CD4-positive, alpha-beta T cell (primary cell): ENCODE data around the gene RASAL3. TPM values are rescaled to one million over a fixed set of nuclear protein-coding genes. Genes with fewer than 3 reads are reported as not detected.

Experiments used
- ATAC-seq: fragments of 200-7000 bp; cut with Tn5 transposase; one replicate; pipeline ENCODE4 v1.10.0; 2022; ENCODE audit warnings: mild to moderate bottlenecking; ENCODE audit not compliant: poor library complexity
- CTCF ChIA-PET: fragments of 350-600 bp; sonication (Branson Sonifier 250); formaldehyde crosslinking; loops from one replicate; lab custom pipeline; 2021; ENCODE audit warnings: antibody characterized with exemption, inconsistent platforms; lab: Charles Lee
- POLR2A ChIA-PET: fragments of 350-600 bp; sonication (Branson Sonifier 250); formaldehyde crosslinking; loops from one replicate; lab custom pipeline; 2021; ENCODE audit warnings: antibody characterized with exemption, inconsistent platforms; lab: Charles Lee
- DNase-seq, 14 experiments: peaks; one replicate each; pipeline ENCODE4 v3.0.0-alpha.2; 2013 to 2020; ENCODE audit warnings: mixed read lengths in 2 of 14
- H3K27ac ChIP-seq, 2 donors: one replicate each; pipeline versions ENCODE4 v1.5.1 to v1.7.0; 2013; ENCODE audit warnings: low read length in 2 of 2, low read depth in 1 of 2, mild to moderate bottlenecking in 1 of 2
- H3K27me3 ChIP-seq, 2 experiments: 1 replicate in 1 of 2; 2 replicates in 1 of 2; pipeline versions ENCODE4 v1.6.1 to v1.7.0; 2013; ENCODE audit warnings: low read length in 2 of 2, control low read depth in 1 of 2, mild to moderate bottlenecking in 1 of 2, moderate library complexity in 1 of 2; ENCODE audit not compliant: insufficient read depth in 2 of 2, control insufficient read depth in 1 of 2
- H3K36me3 ChIP-seq: one replicate; pipeline ENCODE4 v1.6.1; 2013; ENCODE audit warnings: low read length, control low read depth; ENCODE audit not compliant: insufficient read depth
- H3K4me1 ChIP-seq: one replicate; pipeline ENCODE4 v1.6.1; 2013; ENCODE audit warnings: low read length, control low read depth; ENCODE audit not compliant: insufficient read depth
- H3K4me3 ChIP-seq: one replicate; pipeline ENCODE4 v1.5.1; 2013; ENCODE audit warnings: mild to moderate bottlenecking, low read length, moderate library complexity
- H3K9me3 ChIP-seq, 2 experiments: 1 replicate in 1 of 2; 2 replicates in 1 of 2; pipeline versions ENCODE4 v1.6.1 to v1.7.0; 2013; ENCODE audit warnings: low read length in 2 of 2, mild to moderate bottlenecking in 2 of 2, control low read depth in 1 of 2, moderate library complexity in 1 of 2; ENCODE audit not compliant: control insufficient read depth in 1 of 2, insufficient read depth in 1 of 2
- H3K27ac Mint-ChIP-seq: one replicate; pipeline ENCODE4 v1.8.0; 2020; ENCODE audit warnings: mixed read lengths
- H3K27me3 Mint-ChIP-seq: one replicate; pipeline ENCODE4 v1.8.0; 2021; ENCODE audit warnings: mixed read lengths
- H3K36me3 Mint-ChIP-seq: one replicate; pipeline ENCODE4 v1.8.0; 2021; ENCODE audit warnings: low read depth, mixed read lengths
- H3K4me1 Mint-ChIP-seq: one replicate; pipeline ENCODE4 v1.8.0; 2021; ENCODE audit warnings: low read depth, mixed read lengths
- H3K4me3 Mint-ChIP-seq: one replicate; pipeline ENCODE4 v1.8.0; 2020; ENCODE audit warnings: mild to moderate bottlenecking, mixed read lengths
- H3K9me3 Mint-ChIP-seq: one replicate; pipeline ENCODE4 v1.8.0; 2020; ENCODE audit warnings: mixed read lengths
- CTCF ChIP-seq: fragments of 200-600 bp; IDR thresholded peaks from one replicate; pipeline ENCODE4 v1.8.0; 2022; ENCODE audit warnings: antibody characterized with exemption, mild to moderate bottlenecking
- intact Hi-C, 2 experiments: fragments of 100-400 bp; cut with DNase I in 1 of 2; cut with micrococcal nuclease in 1 of 2; formaldehyde crosslinking; loops; one replicate each; pipeline versions ENCODE4 v1.15.1 to v1.9.0; 2023 to 2025; cut with DNase I, micrococcal nuclease
- total RNA-seq, 174 experiments: library from RNA in 2 of 174; stranded (reverse) in 2 of 174; gene quantifications; one replicate each; pipeline ENCODE4 v1.2.3 and lab custom pipeline; 2021 to 2026

Gene RASAL3
- total RNA-seq, 2 experiments from 2014 or later: 91.8 to 92.8 TPM

GRCh38 chr19:15508035-15508710 lies 43.8 kb upstream of the RASAL3 start, which contains the start of gene CYP4F22:
CYP4F22 (plus strand) TSS chr19:15508525; CDS start chr19:15525337, 16,812 bp downstream.
- Histone ChIP-seq H3K27me3 (peaks cover 7 to 8% of the 10 kb centered on the region in 2 experiments), H3K4me3 (peak within 1 kb of the TSS; percentile 39), H3K9me3 (no peaks in the 10 kb centered on the region), H3K4me1 (peaks cover 23% of the 10 kb centered on the region), H3K36me3 (no peaks in the 10 kb centered on the region), H3K27ac (no peak within 1 kb of the TSS)
- CTCF ChIA-PET: no interaction called here
- Mint-ChIP-seq H3K4me1 (peaks cover 22% of the 10 kb centered on the region), H3K4me3 (peak within 1 kb of the TSS; percentile 76), H3K9me3 (no peaks in the 10 kb centered on the region), H3K36me3 (no peaks in the 10 kb centered on the region), H3K27me3 (peaks cover 18% of the 10 kb centered on the region), H3K27ac (no peak within 1 kb of the TSS)
- POLR2A ChIA-PET: no interaction called here
- peak; percentile 26 for ATAC-seq
- intact Hi-C loops: loop anchor here in 1 of 2 experiments (5.0 kb wide), 1 partner anchor 39 kb away; no protein-coding TSS in a partner anchor
- DNase-seq: peak in 4 of 14 experiments; percentile 23 to 37 (median 28)
- no peak for TF ChIP-seq CTCF

DNA sequence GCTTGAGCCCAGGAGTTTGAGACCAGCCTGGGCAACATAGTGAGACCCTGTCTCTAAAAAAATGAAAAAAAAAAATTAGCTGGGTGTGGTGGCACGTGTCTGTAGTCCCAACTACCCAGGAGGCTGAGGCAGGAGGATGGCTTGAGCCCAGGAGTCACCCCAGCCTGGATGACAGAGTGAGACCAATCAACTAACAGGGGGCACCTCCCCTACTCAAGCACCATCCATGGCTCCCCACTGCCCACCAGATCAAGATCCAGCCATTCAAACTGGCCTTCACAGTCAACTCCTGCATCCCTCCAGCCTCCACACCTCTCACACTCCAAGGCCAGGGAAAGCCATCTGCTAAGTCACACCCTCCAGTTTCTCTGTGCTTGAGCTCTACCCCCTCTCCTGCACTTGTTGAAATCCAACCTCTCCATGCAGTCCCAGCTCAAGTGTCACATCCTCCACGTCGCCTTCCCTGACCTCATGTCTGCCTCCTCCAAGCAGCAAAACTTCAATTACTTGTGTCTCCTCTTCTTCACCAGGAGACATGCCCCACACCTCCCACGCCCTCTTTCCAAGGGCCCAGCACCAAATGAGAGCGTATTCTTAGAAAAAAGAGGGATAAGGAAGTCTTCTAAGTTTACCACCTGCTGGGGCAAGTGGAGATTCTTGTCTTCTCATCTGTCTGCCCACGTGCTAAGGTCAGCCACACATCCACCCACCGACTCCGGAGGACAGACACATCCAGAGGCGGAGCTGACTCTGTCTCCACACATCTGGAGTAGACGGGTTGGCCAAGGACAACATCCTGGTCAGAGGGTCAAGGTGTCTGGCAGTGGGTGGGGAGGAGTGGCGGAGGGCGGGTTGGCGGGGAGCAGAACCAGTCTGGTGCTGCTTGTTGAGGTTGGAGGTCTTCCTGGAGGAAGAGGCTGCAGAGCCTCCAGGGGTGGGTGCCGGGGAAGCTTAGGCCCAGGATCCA lies 43.0 kb upstream of the RASAL3 start:
- Histone ChIP-seq H3K27ac (no peak overlapping the region), H3K4me1 (peaks cover 23% of the 10 kb centered on the region), H3K27me3 (peaks cover 7 to 8% of the 10 kb centered on the region in 2 experiments), H3K9me3 (no peaks in the 10 kb centered on the region), H3K36me3 (no peaks in the 10 kb centered on the region), H3K4me3 (no peak overlapping the region)
- DNase-seq (no peak), ATAC-seq (no peak)
- Mint-ChIP-seq H3K27me3 (peaks cover 18% of the 10 kb centered on the region), H3K36me3 (no peaks in the 10 kb centered on the region), H3K27ac (no peak overlapping the region), H3K9me3 (no peaks in the 10 kb centered on the region), H3K4me1 (peaks cover 22% of the 10 kb centered on the region), H3K4me3 (no peak overlapping the region)
- CTCF ChIA-PET: no interaction called here
- POLR2A ChIA-PET: no interaction called here
- no peak for TF ChIP-seq CTCF
- intact Hi-C loops: loop anchor here in 1 of 2 experiments (5.0 kb wide), 1 partner anchor 40 kb away; no protein-coding TSS in a partner anchor

GRCh38 chr19:15506074-15506571 lies 41.8 kb upstream of the RASAL3 start:
- H3K9me3 ChIP-seq: no peaks in the 10 kb centered on the region
- peaks cover 23% of the 10 kb centered on the region for H3K4me1 ChIP-seq
- peaks cover 5 to 8% of the 10 kb centered on the region in 2 experiments for H3K27me3 ChIP-seq
- POLR2A ChIA-PET: no interaction called here
- no peaks in the 10 kb centered on the region for H3K36me3 ChIP-seq
- Mint-ChIP-seq H3K27me3 (peaks cover 18% of the 10 kb centered on the region), H3K36me3 (no peaks in the 10 kb centered on the region), H3K4me1 (peaks cover 22% of the 10 kb centered on the region), H3K4me3 (no peak overlapping the region), H3K9me3 (no peaks in the 10 kb centered on the region), H3K27ac (no peak overlapping the region)
- ATAC-seq: no peak
- no peak for TF ChIP-seq CTCF
- CTCF ChIA-PET: no interaction called here
- intact Hi-C loops: loop anchor here in 1 of 2 experiments (5.0 kb wide), 1 partner anchor 41 kb away; no protein-coding TSS in a partner anchor
- DNase-seq: no peak
- H3K27ac ChIP-seq: no peak overlapping the region
- no peak overlapping the region for H3K4me3 ChIP-seq
